Ascending aorta (tissue), 2 donors: Measurements from ENCODE around the gene TLL2. TPM values are rescaled to one million over a fixed set of nuclear protein-coding genes. Genes with fewer than 3 reads are reported as not detected.

Experiments used
- DNase-seq, 2 donors: peaks; one replicate each; pipeline ENCODE4 v3.0.0-alpha.2; 2019; ENCODE audit warnings: low spot score in 2 of 2
- H3K27ac ChIP-seq, 2 donors: fragments of 200-600 bp; sonication (generic); one replicate each; pipeline ENCODE4 v1.5.1; 2016 to 2017; ENCODE audit warnings: mild to moderate bottlenecking in 1 of 2
- H3K27me3 ChIP-seq: fragments of 200-600 bp; sonication (generic); one replicate; pipeline ENCODE4 v1.5.1; 2017
- H3K36me3 ChIP-seq, 2 donors: fragments of 200-600 bp; sonication (generic); one replicate each; pipeline ENCODE4 v1.5.1; 2016
- H3K4me1 ChIP-seq, 2 donors: fragments of 200-600 bp; sonication (generic); one replicate each; pipeline ENCODE4 v1.5.1; 2016 to 2017; ENCODE audit warnings: mild to moderate bottlenecking in 1 of 2
- H3K4me3 ChIP-seq, 2 donors: fragments of 200-600 bp; sonication (generic); one replicate each; pipeline ENCODE4 v1.5.1; 2016 to 2017; ENCODE audit warnings: mild to moderate bottlenecking in 1 of 2
- H3K9me3 ChIP-seq, 2 donors: fragments of 200-600 bp; sonication (generic); one replicate each; pipeline ENCODE4 v1.5.1; 2016
- intact Hi-C: fragments of 100-400 bp; cut with DNase I; formaldehyde crosslinking; loops from one replicate; pipeline ENCODE4 v1.15.1; 2023
- total RNA-seq: library from RNA; depleted of rRNA; stranded (reverse); fragments of >200 nt; gene quantifications from one replicate; pipeline ENCODE4 v1.1.0, GENCODE V29; 2016
- TF ChIP-seq, protein P1 (sequence below), 3 experiments: fragments of 200-600 bp in 2 of 3; fragments of 450-650 bp in 1 of 3; sonication (generic) in 2 of 3; IDR thresholded peaks; one replicate each; pipeline ENCODE4 v1.5.1; 2016 to 2019; ENCODE audit warnings: antibody characterized with exemption in 3 of 3, mild to moderate bottlenecking in 1 of 3, moderate library complexity in 1 of 3

Gene TLL2
- total RNA-seq, 1 donor from 2014 or later, result not detected

GRCh38 chr10:96462606-96463151, 51.0 kb downstream of the TLL2 start:
- Histone ChIP-seq H3K9me3 (no peaks in the 10 kb centered on the region), H3K36me3 (no peaks in the 10 kb centered on the region), H3K4me3 (no peak overlapping the region), H3K4me1 (no peaks in the 10 kb centered on the region), H3K27me3 (no peaks in the 10 kb centered on the region), H3K27ac (no peak overlapping the region)
- intact Hi-C loops, result no loop called here
- DNase-seq, result no peak
- TF ChIP-seq, protein P1, sequence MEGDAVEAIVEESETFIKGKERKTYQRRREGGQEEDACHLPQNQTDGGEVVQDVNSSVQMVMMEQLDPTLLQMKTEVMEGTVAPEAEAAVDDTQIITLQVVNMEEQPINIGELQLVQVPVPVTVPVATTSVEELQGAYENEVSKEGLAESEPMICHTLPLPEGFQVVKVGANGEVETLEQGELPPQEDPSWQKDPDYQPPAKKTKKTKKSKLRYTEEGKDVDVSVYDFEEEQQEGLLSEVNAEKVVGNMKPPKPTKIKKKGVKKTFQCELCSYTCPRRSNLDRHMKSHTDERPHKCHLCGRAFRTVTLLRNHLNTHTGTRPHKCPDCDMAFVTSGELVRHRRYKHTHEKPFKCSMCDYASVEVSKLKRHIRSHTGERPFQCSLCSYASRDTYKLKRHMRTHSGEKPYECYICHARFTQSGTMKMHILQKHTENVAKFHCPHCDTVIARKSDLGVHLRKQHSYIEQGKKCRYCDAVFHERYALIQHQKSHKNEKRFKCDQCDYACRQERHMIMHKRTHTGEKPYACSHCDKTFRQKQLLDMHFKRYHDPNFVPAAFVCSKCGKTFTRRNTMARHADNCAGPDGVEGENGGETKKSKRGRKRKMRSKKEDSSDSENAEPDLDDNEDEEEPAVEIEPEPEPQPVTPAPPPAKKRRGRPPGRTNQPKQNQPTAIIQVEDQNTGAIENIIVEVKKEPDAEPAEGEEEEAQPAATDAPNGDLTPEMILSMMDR (IDR thresholded peaks at IDR 0.05), result no peak

DNA sequence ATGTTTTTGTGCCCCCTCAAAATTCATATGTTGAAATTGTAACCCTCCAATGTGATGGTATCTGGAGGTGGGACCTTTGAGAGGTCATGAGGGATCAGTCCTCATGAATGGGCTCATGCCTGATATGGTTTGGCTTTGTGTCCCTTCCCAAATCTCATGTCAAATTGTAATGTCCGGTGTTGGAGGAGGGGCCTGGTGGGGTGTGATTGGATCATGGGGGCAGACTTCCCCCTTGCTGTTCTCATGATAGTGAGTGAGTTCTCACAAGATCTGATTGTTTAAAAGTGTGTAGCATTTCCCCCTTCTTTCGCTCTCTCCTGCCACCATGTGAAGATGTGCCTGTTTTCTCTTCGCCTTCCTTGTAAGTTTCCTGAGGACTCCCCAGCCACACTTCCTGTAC, 53.4 kb downstream of the TLL2 start:
- no peaks in the 10 kb centered on the region for H3K27me3 ChIP-seq
- H3K27ac ChIP-seq, result no peak overlapping the region
- H3K4me1 ChIP-seq, result no peaks in the 10 kb centered on the region
- no peaks in the 10 kb centered on the region for H3K9me3 ChIP-seq
- TF ChIP-seq, protein P1 (IDR thresholded peaks at IDR 0.05), result no peak
- no peak overlapping the region for H3K4me3 ChIP-seq
- no peaks in the 10 kb centered on the region for H3K36me3 ChIP-seq
- DNase-seq, result no peak
- intact Hi-C loops, result no loop called here

DNA sequence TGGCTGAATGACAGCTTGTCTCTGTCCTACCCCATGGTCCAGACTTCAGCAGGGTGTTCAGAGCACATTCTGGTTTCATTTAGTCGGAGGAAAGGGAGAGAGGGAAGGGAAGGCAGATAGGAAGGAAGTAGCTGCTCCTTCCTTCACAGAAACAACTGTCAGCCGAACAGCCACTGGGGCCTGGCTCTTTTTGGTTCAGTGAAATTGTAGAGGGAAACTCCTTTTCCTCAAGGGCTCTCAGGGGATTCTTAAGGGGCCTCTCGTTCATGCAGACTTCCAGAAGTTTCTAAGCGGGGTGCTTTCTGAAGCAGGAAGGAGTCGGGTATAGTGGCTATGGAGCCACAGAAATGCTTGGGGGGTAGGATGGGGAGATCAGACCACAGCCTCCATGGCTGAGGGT, 56.4 kb downstream of the TLL2 start:
- DNase-seq, result no peak
- intact Hi-C loops, result no loop called here

GRCh38 chr10:96456296-96456840, 57.4 kb downstream of the TLL2 start:
- intact Hi-C loops, result no loop called here
- no peaks in the 10 kb centered on the region for H3K36me3 ChIP-seq
- no peaks in the 10 kb centered on the region for H3K27me3 ChIP-seq
- TF ChIP-seq, protein P1 (IDR thresholded peaks at IDR 0.05), result no peak
- H3K9me3 ChIP-seq, result no peaks in the 10 kb centered on the region
- no peak overlapping the region for H3K4me3 ChIP-seq
- no peak overlapping the region for H3K27ac ChIP-seq
- DNase-seq, result no peak
- no peaks in the 10 kb centered on the region for H3K4me1 ChIP-seq

More for the DNA sequence above, 56.4 kb downstream of the TLL2 start:
- Histone ChIP-seq H3K4me3 (no peak overlapping the region), H3K9me3 (no peaks in the 10 kb centered on the region), H3K27ac (no peak overlapping the region), H3K36me3 (no peaks in the 10 kb centered on the region), H3K27me3 (no peaks in the 10 kb centered on the region), H3K4me1 (no peaks in the 10 kb centered on the region)
- TF ChIP-seq, protein P1 (IDR thresholded peaks at IDR 0.05), result no peak

GRCh38 chr10:96453856-96454583, 59.7 kb downstream of the TLL2 start:
- H3K27ac ChIP-seq, result no peak overlapping the region
- DNase-seq, result no peak
- H3K9me3 ChIP-seq, result no peaks in the 10 kb centered on the region
- TF ChIP-seq, protein P1 (IDR thresholded peaks at IDR 0.05), result no peak
- no peaks in the 10 kb centered on the region for H3K36me3 ChIP-seq
- no peaks in the 10 kb centered on the region for H3K27me3 ChIP-seq
- H3K4me1 ChIP-seq, result no peaks in the 10 kb centered on the region
- intact Hi-C loops, result no loop called here
- no peak overlapping the region for H3K4me3 ChIP-seq
